Adrenal gland (tissue), 12 donors: ENCODE results near the gene PRSS50. TPM values are rescaled to one million over a fixed set of nuclear protein-coding genes. Genes with fewer than 3 reads are reported as not detected.

Source experiments
- DNase-seq, 7 donors: peaks; one replicate each; pipeline ENCODE4 v3.0.0-alpha.2; 2019 to 2020
- H3K27ac ChIP-seq, 5 donors: fragments of 200-600 bp; sonication (generic) in 4 of 5; 1 replicate in 3 of 5; 2 replicates in 2 of 5; pipeline versions ENCODE4 v1.5.1 to v1.8.0; 2016 to 2020; ENCODE audit warnings: mild to moderate bottlenecking in 1 of 5
- H3K27me3 ChIP-seq: fragments of 200-600 bp; 2 replicates; pipeline ENCODE4 v1.8.0; 2021
- H3K36me3 ChIP-seq, 2 donors: fragments of 200-600 bp; replicated peaks in 1 of 2; 1 replicate in 1 of 2; 2 replicates in 1 of 2; pipeline versions ENCODE4 v1.5.1 to v1.8.0; 2018 to 2022
- H3K4me1 ChIP-seq, 2 donors: fragments of 200-600 bp; replicated peaks in 1 of 2; 1 replicate in 1 of 2; 2 replicates in 1 of 2; pipeline versions ENCODE4 v1.5.1 to v1.8.0; 2018 to 2021
- H3K4me3 ChIP-seq, 4 donors: fragments of 200-600 bp; sonication (generic) in 3 of 4; one replicate each; pipeline ENCODE4 v1.5.1; 2016 to 2018
- H3K9me3 ChIP-seq, 3 donors: fragments of 200-600 bp; sonication (generic) in 1 of 3; replicated peaks in 1 of 3; 1 replicate in 2 of 3; 2 replicates in 1 of 3; pipeline versions ENCODE4 v1.5.1 to v1.8.0; 2016 to 2021
- POLR2A ChIP-seq, 2 donors: fragments of 450-650 bp; IDR thresholded peaks; one replicate each; pipeline ENCODE4 v1.6.1; 2017; ENCODE audit warnings: antibody characterized with exemption in 2 of 2, mild to moderate bottlenecking in 2 of 2, moderate library complexity in 1 of 2
- WGBS, 4 donors: extraction: QIAGEN DNeasy Blood & Tissue Kit in 2 of 4; methylation state at CpG; one replicate each; pipeline versions ENCODE4 v1.1.5 to v1.1.7; 2013 to 2017; 5-methylcytosine and 5-hydroxymethylcytosine counted together
- intact Hi-C, 2 donors: fragments of 100-400 bp; cut with DNase I; formaldehyde crosslinking; loops; one replicate each; pipeline versions ENCODE4 v1.14.1 to v1.15.0; 2022 to 2023
- polyA plus RNA-seq, 3 donors: library from polyadenylated mRNA; stranded (reverse); fragments of 200-250 nt in 2 of 3; fragments of 350-450 nt in 1 of 3; fragmentation: Illumina TruSeq in 1 of 3; extraction: RNeasy Lipid Tissue Mini Kit (QIAGEN cat#74804) in 1 of 3; gene quantifications; one replicate each; pipeline ENCODE4 v1.2.3, GENCODE V29; 2013 to 2014
- total RNA-seq, 9 donors: library from RNA; depleted of rRNA in 4 of 9; stranded (reverse); fragments of >200 nt in 4 of 9; fragments of 120-200 nt in 1 of 9; fragmentation: NEBNext Ultra II Directional in 1 of 9; extraction: Animal tissue kit (Norgen Biotek cat#: 25700) in 1 of 9; gene quantifications; one replicate each; pipeline versions ENCODE4 v1.1.0 to v1.2.4, GENCODE V29; 2013 to 2023
- TF ChIP-seq, protein P1 (sequence below), 6 experiments: fragments of 450-650 bp in 4 of 6; fragments of 200-600 bp in 2 of 6; sonication (generic) in 1 of 6; IDR thresholded peaks; 1 replicate in 5 of 6; 2 replicates in 1 of 6; pipeline versions ENCODE4 v1.5.1 to v1.8.0; 2016 to 2021; ENCODE audit warnings: antibody characterized with exemption in 6 of 6, mild to moderate bottlenecking in 2 of 6, moderate library complexity in 1 of 6
- donor health status: healthy with polysubstance abuse.
- donor health status: Bipolar disorder and iron deficiency.
- donor health status: DM: yes; HTN: yes; CAD: no.
- donor health status: DM: no; HTN: no; CAD: no.
- donor health status: DM: no; HTN: no; CAD: no.
- donor health status: DM: yes; HTN: yes; CAD: no.

PRSS50 gene
- total and polyA plus RNA-seq, 12 donors = 0.07 to 1.9 (median 0.18) TPM; not detected in 4

DNA sequence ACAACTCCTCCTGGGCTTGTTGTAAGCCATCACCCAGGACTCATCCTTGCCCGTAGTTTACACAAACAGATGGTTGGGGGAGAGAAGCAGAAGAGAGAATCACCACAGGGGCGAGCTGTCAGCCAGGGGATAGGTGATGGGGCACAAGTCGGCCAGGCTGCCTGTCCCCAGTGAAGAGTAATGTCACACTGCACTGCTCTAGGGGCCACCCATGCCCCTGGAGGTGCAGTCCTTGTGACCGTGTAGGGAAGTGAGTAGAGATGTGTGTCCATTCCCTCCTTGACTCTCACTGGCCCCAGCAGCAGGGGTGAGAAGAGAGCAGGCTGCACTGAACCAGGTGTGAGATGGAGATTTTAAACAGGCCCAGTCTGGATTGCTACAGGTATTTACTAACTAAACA is 17.1 kb upstream of the PRSS50 start:
- TF ChIP-seq, protein P1, sequence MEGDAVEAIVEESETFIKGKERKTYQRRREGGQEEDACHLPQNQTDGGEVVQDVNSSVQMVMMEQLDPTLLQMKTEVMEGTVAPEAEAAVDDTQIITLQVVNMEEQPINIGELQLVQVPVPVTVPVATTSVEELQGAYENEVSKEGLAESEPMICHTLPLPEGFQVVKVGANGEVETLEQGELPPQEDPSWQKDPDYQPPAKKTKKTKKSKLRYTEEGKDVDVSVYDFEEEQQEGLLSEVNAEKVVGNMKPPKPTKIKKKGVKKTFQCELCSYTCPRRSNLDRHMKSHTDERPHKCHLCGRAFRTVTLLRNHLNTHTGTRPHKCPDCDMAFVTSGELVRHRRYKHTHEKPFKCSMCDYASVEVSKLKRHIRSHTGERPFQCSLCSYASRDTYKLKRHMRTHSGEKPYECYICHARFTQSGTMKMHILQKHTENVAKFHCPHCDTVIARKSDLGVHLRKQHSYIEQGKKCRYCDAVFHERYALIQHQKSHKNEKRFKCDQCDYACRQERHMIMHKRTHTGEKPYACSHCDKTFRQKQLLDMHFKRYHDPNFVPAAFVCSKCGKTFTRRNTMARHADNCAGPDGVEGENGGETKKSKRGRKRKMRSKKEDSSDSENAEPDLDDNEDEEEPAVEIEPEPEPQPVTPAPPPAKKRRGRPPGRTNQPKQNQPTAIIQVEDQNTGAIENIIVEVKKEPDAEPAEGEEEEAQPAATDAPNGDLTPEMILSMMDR (IDR thresholded peaks at IDR 0.05) = no peak
- TF ChIP-seq POLR2A (IDR thresholded peaks at IDR 0.05) = no peak
- no peak for DNase-seq
- Histone ChIP-seq H3K27me3 (no peaks in the 10 kb centered on the region), H3K4me3 (no peak overlapping the region), H3K36me3 (no peaks in the 10 kb centered on the region), H3K9me3 (no peaks in the 10 kb centered on the region), H3K4me1 (no peaks in the 10 kb centered on the region), H3K27ac (no peak overlapping the region)
- WGBS, 4 donors = 67 to 86% (median 79%) methylated on average over 3 to 4 of the region's 4 CpGs
- intact Hi-C loops = no loop called here

DNA sequence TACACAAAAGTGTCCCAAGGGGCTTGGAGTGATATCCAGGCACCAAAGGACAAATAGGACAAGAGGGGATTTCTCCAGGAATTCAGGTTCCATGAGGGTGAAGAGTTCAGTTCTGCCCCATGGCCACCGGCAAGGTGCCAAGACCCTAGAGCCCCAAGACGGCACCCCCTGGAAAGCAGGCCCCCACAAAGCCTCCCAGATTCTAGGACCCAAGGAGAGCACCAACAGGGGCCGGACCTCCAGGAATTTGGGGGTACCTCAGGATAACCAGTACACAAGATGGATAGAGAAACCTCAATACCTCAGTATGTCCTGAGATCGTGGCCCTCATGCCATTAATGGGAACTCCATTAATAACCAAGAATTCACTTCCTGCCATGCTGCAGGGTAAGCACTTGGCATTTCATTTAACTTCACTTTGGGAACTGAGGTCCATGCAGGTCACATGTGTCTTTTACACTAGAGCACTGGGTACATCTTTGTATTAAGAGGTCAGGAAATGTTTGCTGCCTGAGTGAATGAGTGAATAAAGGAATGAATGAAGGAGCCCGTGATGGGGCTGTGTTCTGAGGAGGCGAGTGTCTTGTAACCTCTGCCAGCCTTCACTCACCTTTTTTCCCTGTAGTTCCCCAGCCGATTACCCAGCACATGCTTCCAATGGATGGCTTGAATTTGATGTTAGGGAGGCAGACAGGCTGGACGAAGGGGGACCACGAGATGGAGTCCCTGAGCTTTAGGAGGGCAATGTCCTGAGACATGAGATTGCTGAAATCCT is 15.5 kb upstream of the PRSS50 start:
- no peak overlapping the region for H3K27ac ChIP-seq
- H3K36me3 ChIP-seq = no peaks in the 10 kb centered on the region
- 78 to 84% (median 82%) methylated on average over 9 of the region's 9 CpGs for WGBS, 4 donors
- no peaks in the 10 kb centered on the region for H3K4me1 ChIP-seq
- DNase-seq = no peak
- no peaks in the 10 kb centered on the region for H3K27me3 ChIP-seq
- TF ChIP-seq POLR2A (IDR thresholded peaks at IDR 0.05) = no peak
- TF ChIP-seq, protein P1 (IDR thresholded peaks at IDR 0.05) = no peak
- intact Hi-C loops = no loop called here
- no peak overlapping the region for H3K4me3 ChIP-seq
- no peaks in the 10 kb centered on the region for H3K9me3 ChIP-seq

DNA sequence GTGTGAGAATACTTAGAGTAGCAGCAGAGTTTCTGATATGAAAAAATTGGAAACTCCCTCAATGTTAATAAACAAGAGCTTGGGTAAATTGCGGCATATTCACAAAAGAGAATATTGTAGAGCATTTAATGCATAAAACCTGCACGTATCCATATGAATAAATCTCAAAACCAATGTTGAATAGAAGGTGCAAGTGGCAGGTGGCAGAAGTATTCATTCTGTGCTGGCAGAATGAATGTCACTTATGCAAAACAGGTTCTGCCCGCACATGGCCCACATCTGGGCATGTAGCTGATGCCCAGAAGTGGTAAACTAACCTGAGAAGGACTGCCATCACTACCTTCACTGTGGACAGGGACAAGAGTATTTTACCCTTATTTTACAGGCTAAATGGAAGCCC is 14.1 kb upstream of the PRSS50 start:
- H3K4me1 ChIP-seq = no peaks in the 10 kb centered on the region
- H3K9me3 ChIP-seq = no peaks in the 10 kb centered on the region
- TF ChIP-seq POLR2A (IDR thresholded peaks at IDR 0.05) = no peak
- TF ChIP-seq, protein P1 (IDR thresholded peaks at IDR 0.05) = no peak
- H3K27ac ChIP-seq = no peak overlapping the region
- H3K27me3 ChIP-seq = no peaks in the 10 kb centered on the region
- no peaks in the 10 kb centered on the region for H3K36me3 ChIP-seq
- intact Hi-C loops = no loop called here
- H3K4me3 ChIP-seq = no peak overlapping the region
- 86 to 95% (median 91%) methylated on average over 3 of the region's 3 CpGs for WGBS, 4 donors
- peak in 1 of 7 donors; percentile 4 for DNase-seq

DNA sequence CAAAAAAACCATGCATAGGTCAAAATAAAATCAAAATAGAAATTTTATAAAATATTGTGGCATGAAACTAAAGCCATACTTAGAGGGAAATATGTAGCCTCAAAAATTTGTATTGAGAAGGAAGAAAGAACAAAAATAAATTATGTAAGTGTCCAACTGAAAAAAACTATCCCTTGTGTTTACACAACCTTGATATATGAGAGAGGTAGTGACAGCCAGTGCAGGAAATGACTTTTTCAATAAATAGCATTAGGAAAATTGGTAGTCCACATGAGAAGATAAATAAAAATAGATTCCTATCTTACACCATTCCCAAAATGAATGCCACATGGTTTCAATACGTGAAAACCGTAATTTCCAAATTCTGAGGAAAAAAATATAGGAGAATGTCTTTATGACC is 13.2 kb upstream of the PRSS50 start:
- H3K4me1 ChIP-seq = no peaks in the 10 kb centered on the region
- intact Hi-C loops = no loop called here
- no peak overlapping the region for H3K27ac ChIP-seq
- H3K9me3 ChIP-seq = no peaks in the 10 kb centered on the region
- H3K27me3 ChIP-seq = no peaks in the 10 kb centered on the region
- WGBS, 4 donors = 38 to 55% (median 42%) methylated on average over 2 of the region's 2 CpGs
- no peak for DNase-seq
- H3K4me3 ChIP-seq = no peak overlapping the region
- H3K36me3 ChIP-seq = no peaks in the 10 kb centered on the region
- TF ChIP-seq POLR2A (IDR thresholded peaks at IDR 0.05) = no peak
- TF ChIP-seq, protein P1 (IDR thresholded peaks at IDR 0.05) = no peak
